SK-N-SH (cell line): ENCODE results near the gene TMEM150A. TPM values are rescaled to one million over a fixed set of nuclear protein-coding genes. Genes with fewer than 3 reads are reported as not detected.

Experiments used
- CTCF ChIA-PET: fragments of 300-600, 350-600 bp; formaldehyde crosslinking; extraction: SDS; loops from one replicate; lab custom pipeline; 2021; lab: Yijun Ruan, JAX
- POLR2A ChIA-PET: fragments of 350-600 bp; sonication (Branson Sonifier 250); formaldehyde crosslinking; extraction: SDS; loops from one replicate; lab custom pipeline; 2020; ENCODE audit warnings: antibody characterized with exemption, inconsistent platforms; lab: Yijun Ruan, JAX
- DNase-seq: peaks from one replicate; pipeline ENCODE4 v3.0.0; 2012
- H2AFZ ChIP-seq: fragments of 200-600 bp; sonication (generic); 2 replicates; pipeline ENCODE4 v1.8.1; 2016; ENCODE audit warnings: antibody characterized with exemption, mild to moderate bottlenecking, low read depth
- H3F3A ChIP-seq: fragments of 200-600 bp; sonication (generic); replicated peaks from 2 replicates; pipeline ENCODE3; 2016; ENCODE audit warnings: antibody characterized with exemption, mild to moderate bottlenecking; ENCODE audit not compliant: insufficient read depth
- H3K27ac ChIP-seq, 2 experiments: fragments of 200-500 bp in 1 of 2; fragments of 200-600 bp in 1 of 2; sonication (Bioruptor generic) in 1 of 2; sonication (generic), shearing (Covaris generic) in 1 of 2; 2 replicates each; pipeline versions ENCODE4 v1.5.1 to v1.6.1; 2014 to 2016; ENCODE audit warnings: low read depth in 2 of 2, inconsistent platforms in 1 of 2, low read length in 1 of 2, mild to moderate bottlenecking in 1 of 2, mixed read lengths in 1 of 2
- H3K27me3 ChIP-seq: fragments of 200-600 bp; sonication (generic), shearing (Covaris generic); 2 replicates; pipeline ENCODE4 v1.6.1; 2016; ENCODE audit warnings: mixed run types; ENCODE audit not compliant: insufficient read depth
- H3K36me3 ChIP-seq, 2 experiments: fragments of 200-500 bp in 1 of 2; fragments of 200-600 bp in 1 of 2; sonication (Bioruptor generic) in 1 of 2; sonication (generic) in 1 of 2; replicated peaks in 1 of 2; 2 replicates each; pipeline versions ENCODE3 to v1.5.1; 2014 to 2016; ENCODE audit warnings: low read length in 1 of 2, mild to moderate bottlenecking in 1 of 2; ENCODE audit not compliant: insufficient read depth in 2 of 2, control insufficient read depth in 1 of 2
- H3K4me1 ChIP-seq, 2 experiments: fragments of 200-500 bp in 1 of 2; fragments of 200-600 bp in 1 of 2; sonication (Bioruptor generic) in 1 of 2; sonication (generic), shearing (Covaris generic) in 1 of 2; 2 replicates each; pipeline versions ENCODE4 v1.5.1 to v1.6.1; 2014 to 2016; ENCODE audit warnings: low read depth in 1 of 2, low read length in 1 of 2, mixed run types in 1 of 2; ENCODE audit not compliant: insufficient read depth in 2 of 2, control insufficient read depth in 1 of 2
- H3K4me2 ChIP-seq: fragments of 200-600 bp; sonication (generic), shearing (Covaris generic); 2 replicates; pipeline ENCODE4 v1.6.1; 2017; ENCODE audit warnings: mixed run types
- H3K4me3 ChIP-seq, 2 experiments: fragments of 200-500 bp in 1 of 2; fragments of 200-600 bp in 1 of 2; sonication (Bioruptor generic) in 1 of 2; sonication (generic), shearing (Covaris generic) in 1 of 2; 2 replicates each; pipeline versions ENCODE4 v1.5.1 to v1.8.1; 2014 to 2016; ENCODE audit warnings: low read depth in 2 of 2, inconsistent platforms in 1 of 2, low read length in 1 of 2, mild to moderate bottlenecking in 1 of 2, mixed read lengths in 1 of 2, moderate library complexity in 1 of 2
- H3K79me2 ChIP-seq: fragments of 200-600 bp; sonication (generic); 2 replicates; pipeline ENCODE4 v1.8.1; 2017; ENCODE audit warnings: mild to moderate bottlenecking; ENCODE audit not compliant: insufficient read depth
- H3K9ac ChIP-seq: fragments of 200-600 bp; sonication (generic); 2 replicates; pipeline ENCODE4 v1.6.1; 2017; ENCODE audit warnings: mixed run types
- H3K9me2 ChIP-seq: fragments of 200-600 bp; sonication (generic); 2 replicates; pipeline ENCODE4 v1.6.1; 2017; ENCODE audit warnings: mixed run types
- H3K9me3 ChIP-seq: fragments of 200-600 bp; sonication (generic); 2 replicates; pipeline ENCODE4 v1.6.1; 2017; ENCODE audit warnings: mixed run types, mild to moderate bottlenecking, moderate library complexity
- H4K20me1 ChIP-seq: fragments of 200-600 bp; sonication (generic); 2 replicates; pipeline ENCODE4 v1.6.1; 2017; ENCODE audit warnings: mild to moderate bottlenecking, mixed run types; ENCODE audit not compliant: insufficient read depth
- CHD2 ChIP-seq: fragments of 150-350 bp; IDR thresholded peaks from 2 replicates; pipeline ENCODE4 v1.6.1; 2018; ENCODE audit warnings: low read length; ENCODE audit not compliant: partially characterized antibody
- FOSL2 ChIP-seq: IDR thresholded peaks from 2 replicates; pipeline ENCODE4 v1.4.0; 2012; ENCODE audit warnings: low read depth, mild to moderate bottlenecking, moderate library complexity, borderline replicate concordance
- FOXJ3 ChIP-seq: sonication (generic); formaldehyde crosslinking; IDR thresholded peaks from 2 replicates; pipeline ENCODE4 v1.5.1; 2020; ENCODE audit warnings: mild to moderate bottlenecking, missing genetic modification reagents
- GABPA ChIP-seq: IDR thresholded peaks from 2 replicates; pipeline ENCODE4 v1.4.0; 2012; ENCODE audit warnings: low read depth, mild to moderate bottlenecking
- JUND ChIP-seq: IDR thresholded peaks from 2 replicates; pipeline ENCODE4 v1.4.0; 2012
- MEF2A ChIP-seq: IDR thresholded peaks from 2 replicates; pipeline ENCODE4 v1.4.0; 2012; ENCODE audit warnings: low read depth, borderline replicate concordance
- NRF1 ChIP-seq: IDR thresholded peaks from 2 replicates; pipeline ENCODE4 v1.6.1; 2012; ENCODE audit warnings: low read depth, mild to moderate bottlenecking, low read length
- RAD21 ChIP-seq: IDR thresholded peaks from 2 replicates; pipeline ENCODE4 v1.6.1; 2012; ENCODE audit warnings: mild to moderate bottlenecking, low read length
- RCOR1 ChIP-seq: fragments of 150-350 bp; IDR thresholded peaks from 2 replicates; pipeline ENCODE4 v1.6.1; 2017; ENCODE audit warnings: antibody characterized with exemption, low read length
- RFX5 ChIP-seq: IDR thresholded peaks from 2 replicates; pipeline ENCODE4 v1.6.1; 2012; ENCODE audit warnings: mild to moderate bottlenecking, improper control_type of control experiment, low read length
- SIN3A ChIP-seq: IDR thresholded peaks from 2 replicates; pipeline ENCODE4 v1.6.1; 2012; ENCODE audit warnings: low read depth, mild to moderate bottlenecking, low read length, moderate library complexity, borderline replicate concordance
- TEAD4 ChIP-seq: IDR thresholded peaks from 2 replicates; pipeline ENCODE4 v1.4.0; 2012; ENCODE audit warnings: mild to moderate bottlenecking, borderline replicate concordance; ENCODE audit not compliant: insufficient read depth
- YY1 ChIP-seq: IDR thresholded peaks from 2 replicates; pipeline ENCODE4 v1.4.0; 2012; ENCODE audit warnings: low read depth, mild to moderate bottlenecking
- WGBS: methylation state at CpG from one replicate; pipeline ENCODE4 v1.1.6; 2017; ENCODE audit warnings: low lambda C conversion rate; 5-methylcytosine and 5-hydroxymethylcytosine counted together
- polyA plus RNA-seq, 3 experiments: library from polyadenylated mRNA; depleted of rRNA; stranded (reverse); fragments of >200 nt; gene quantifications; 2 replicates each; pipeline ENCODE4 v1.2.3, GENCODE V29; 2012
- TF ChIP-seq, protein P1 (sequence below): fragments of 200-600 bp; sonication (generic); IDR thresholded peaks from 2 replicates; pipeline ENCODE4 v1.6.1; 2017; ENCODE audit warnings: antibody characterized with exemption, mild to moderate bottlenecking, moderate library complexity
- TF ChIP-seq, protein P2 (sequence below): IDR thresholded peaks from 2 replicates; pipeline ENCODE4 v1.4.0; 2012; ENCODE audit warnings: low read depth

The TMEM150A gene
- polyA plus RNA-seq, 1 of the 3 experiments (the other 2 are of a cell fraction), result 20.2 TPM

DNA sequence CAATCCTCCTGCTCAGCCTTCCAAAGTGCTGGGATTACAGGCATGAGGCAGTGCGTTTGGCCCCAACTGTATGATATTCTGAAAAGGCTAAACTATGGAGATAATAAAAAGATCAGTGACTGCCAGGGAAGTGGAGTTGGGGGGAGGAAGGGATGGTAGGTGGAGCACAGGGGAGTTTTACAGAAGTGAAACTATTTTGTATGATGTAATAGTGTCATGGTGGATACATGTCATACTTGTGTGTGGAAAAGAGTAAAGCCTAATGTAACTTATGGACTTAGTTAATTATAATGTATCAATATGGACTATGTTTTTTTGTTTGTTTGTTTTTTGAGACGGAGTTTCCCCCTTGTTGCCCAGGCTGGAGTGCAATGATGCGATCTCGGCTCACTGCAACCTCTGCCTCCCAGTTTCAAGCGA is 38.3 kb downstream of the TMEM150A start:
- Histone ChIP-seq H3K27me3 (no peaks in the 10 kb centered on the region), H3K79me2 (peaks cover 19% of the 10 kb centered on the region)
- TF ChIP-seq SIN3A (no peak), JUND (no peak), GABPA (no peak), RFX5 (no peak), YY1 (no peak), CHD2 (no peak), MEF2A (no peak), RAD21 (no peak), NRF1 (no peak), FOXJ3 (CRISPR knock-in tag) (no peak), TEAD4 (no peak), FOSL2 (no peak), RCOR1 (no peak)
- TF ChIP-seq, protein P1, sequence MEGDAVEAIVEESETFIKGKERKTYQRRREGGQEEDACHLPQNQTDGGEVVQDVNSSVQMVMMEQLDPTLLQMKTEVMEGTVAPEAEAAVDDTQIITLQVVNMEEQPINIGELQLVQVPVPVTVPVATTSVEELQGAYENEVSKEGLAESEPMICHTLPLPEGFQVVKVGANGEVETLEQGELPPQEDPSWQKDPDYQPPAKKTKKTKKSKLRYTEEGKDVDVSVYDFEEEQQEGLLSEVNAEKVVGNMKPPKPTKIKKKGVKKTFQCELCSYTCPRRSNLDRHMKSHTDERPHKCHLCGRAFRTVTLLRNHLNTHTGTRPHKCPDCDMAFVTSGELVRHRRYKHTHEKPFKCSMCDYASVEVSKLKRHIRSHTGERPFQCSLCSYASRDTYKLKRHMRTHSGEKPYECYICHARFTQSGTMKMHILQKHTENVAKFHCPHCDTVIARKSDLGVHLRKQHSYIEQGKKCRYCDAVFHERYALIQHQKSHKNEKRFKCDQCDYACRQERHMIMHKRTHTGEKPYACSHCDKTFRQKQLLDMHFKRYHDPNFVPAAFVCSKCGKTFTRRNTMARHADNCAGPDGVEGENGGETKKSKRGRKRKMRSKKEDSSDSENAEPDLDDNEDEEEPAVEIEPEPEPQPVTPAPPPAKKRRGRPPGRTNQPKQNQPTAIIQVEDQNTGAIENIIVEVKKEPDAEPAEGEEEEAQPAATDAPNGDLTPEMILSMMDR, result no peak
- TF ChIP-seq, protein P2, sequence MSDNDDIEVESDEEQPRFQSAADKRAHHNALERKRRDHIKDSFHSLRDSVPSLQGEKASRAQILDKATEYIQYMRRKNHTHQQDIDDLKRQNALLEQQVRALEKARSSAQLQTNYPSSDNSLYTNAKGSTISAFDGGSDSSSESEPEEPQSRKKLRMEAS, result no peak
- TF ChIP-seq, all 33 proteins: peak for 0
- WGBS, result 80% methylated on average over 5 of the region's 5 CpGs
- Histone ChIP-seq H3K4me1 (no peaks in the 10 kb centered on the region; a peak in 2 of 4 replicates), H3K9me2 (no peaks in the 10 kb centered on the region), H3K4me2 (no peak overlapping the region), H2AFZ (0 out of 2 replicates have a peak overlapping the region, but pooled peaks have one; percentile 13), H3K27ac (no peak overlapping the region), H3K4me3 (no peak overlapping the region), H4K20me1 (no peaks in the 10 kb centered on the region), H3K36me3 (no peaks in the 10 kb centered on the region), H3K9me3 (no peaks in the 10 kb centered on the region), H3K9ac (no peak overlapping the region), H3F3A (peaks cover 4% of the 10 kb centered on the region)
- POLR2A ChIA-PET, result no interaction called here
- CTCF ChIA-PET, result no interaction called here
- DNase-seq, result no peak
